ENCODE measurements around the gene PIGC.
"Not testable (repeated sequence)": the region's sequence is repeated elsewhere in the genome, so short reads cannot be mapped to it uniquely, and the experiment has no call there.

Gene PIGC

DNA sequence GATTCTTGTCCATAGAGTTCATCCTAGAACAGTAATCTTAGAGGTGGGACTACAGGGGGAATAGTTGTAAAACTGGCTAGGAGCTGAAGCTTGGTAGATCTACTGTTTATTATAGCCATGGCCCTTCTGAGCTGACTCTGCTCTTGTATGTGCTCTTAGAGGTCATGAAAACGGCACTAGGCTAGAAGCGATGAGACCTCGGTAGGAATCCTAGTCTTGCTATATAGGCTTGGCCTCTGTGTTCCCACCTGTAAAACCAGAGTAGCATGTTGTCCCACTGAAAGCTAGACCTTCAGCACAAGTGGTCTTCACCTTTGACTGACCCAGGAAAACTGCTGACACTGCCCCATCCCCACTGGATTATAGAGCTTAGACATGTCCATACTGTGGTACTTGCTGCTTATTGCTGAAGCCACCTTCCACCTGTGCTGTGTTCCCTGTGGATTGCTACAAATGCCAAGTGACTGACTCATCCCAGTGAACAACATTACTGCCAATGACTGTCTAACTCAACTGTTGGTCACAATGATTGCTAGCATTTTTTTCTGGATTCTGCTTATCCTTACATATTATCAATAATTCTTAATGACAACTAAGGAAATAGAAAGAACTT, 23.0 kb upstream of the PIGC start:
- DNase-seq (ENCODE audit: low spot score), result peak; percentile 63
- FAIRE-seq, result peak; percentile 53

DNA sequence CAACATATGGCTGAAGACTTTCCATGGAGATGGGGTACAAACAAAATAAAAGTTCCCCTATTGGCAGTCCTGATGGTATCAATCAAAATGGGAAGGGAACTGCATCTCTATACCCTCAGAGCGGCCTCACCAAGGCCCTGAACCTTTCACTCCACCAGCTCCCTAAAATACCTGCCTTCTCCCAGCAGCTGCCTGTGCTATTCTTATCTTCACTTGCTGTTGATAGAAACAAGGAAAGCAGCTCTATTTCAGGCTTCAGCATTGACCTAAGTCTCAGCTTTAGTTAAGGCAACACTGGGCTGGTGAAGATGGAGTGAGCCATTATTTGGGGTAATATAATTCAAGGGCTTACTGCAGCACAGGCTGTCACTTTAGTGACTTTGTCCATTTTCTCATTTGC, 21.7 kb upstream of the PIGC start:
- no peak for DNase-seq (ENCODE audit: low spot score)
- no peak for FAIRE-seq

DNA sequence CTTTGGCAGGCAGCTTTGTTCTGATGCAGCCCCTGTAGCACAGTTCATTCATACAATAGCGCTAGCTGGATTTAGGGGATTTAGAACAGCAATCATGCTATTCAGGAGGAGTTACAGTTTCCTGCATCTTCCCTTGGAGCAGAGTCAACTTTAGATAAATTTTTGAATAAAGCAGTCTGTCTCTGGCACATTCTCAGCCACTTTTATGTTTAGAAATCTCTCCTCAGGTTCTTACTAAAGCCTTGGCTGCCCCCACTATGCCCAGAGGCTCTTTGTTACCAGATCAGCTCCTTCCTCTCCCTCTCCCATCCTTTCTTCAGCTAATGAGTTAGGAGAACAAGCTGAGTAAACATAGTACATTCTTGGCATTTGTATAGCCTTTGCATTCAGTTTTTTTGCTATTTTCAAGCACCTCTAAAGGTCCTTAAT, 17.0 kb upstream of the PIGC start:
- FAIRE-seq, result no peak
- DNase-seq (ENCODE audit: low spot score), result no peak

DNA sequence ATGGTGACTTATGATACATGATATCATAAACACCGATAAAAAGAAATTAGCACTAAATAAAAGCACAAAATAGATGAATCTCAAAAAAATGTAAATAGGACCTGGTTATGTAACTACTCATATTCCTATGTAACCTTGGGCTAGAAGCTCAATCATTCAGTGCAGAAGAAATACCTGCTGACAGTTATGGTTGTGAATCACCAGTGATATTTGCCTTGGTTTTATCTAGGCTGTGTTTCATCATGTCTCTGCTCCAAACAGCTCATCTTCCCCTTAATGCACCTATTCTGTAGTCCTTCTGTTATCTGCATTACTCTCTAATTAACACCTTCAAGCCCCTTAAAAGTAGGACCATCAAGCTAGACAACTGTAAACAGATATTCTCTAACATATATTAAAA, 16.3 kb upstream of the PIGC start:
- no peak for FAIRE-seq
- no peak for DNase-seq (ENCODE audit: low spot score)

DNA sequence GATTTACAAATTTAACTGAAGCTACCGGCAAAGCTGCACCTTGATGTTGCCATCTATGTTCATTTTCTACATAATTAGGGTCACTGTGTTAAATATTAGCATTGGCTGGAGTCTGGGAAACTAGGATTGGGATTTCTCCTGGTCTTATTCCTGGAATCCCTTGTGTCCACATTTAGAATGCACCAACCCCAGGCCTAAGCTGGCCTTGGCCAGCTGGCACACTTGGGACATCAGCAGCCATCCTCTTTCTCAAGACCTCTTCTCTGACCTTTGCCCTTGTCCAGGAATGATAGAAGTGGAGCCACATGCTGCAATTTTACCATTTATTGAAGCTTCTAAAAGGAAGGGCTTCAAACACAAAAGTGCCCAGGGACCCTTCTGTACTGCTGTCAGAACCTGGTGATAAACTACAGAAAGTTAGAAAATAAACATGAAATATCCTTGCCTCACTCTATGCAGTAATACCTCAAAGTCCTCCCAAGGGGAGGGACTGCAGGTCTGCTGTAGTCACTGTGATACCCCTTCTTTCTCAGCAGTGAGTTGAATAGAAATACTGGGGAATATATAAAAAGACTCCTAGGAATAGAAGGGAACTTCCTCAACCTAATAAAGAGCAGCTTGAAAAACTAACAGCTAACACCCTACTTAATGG, 13.7 kb upstream of the PIGC start:
- DNase-seq (ENCODE audit: low spot score), result no peak

DNA sequence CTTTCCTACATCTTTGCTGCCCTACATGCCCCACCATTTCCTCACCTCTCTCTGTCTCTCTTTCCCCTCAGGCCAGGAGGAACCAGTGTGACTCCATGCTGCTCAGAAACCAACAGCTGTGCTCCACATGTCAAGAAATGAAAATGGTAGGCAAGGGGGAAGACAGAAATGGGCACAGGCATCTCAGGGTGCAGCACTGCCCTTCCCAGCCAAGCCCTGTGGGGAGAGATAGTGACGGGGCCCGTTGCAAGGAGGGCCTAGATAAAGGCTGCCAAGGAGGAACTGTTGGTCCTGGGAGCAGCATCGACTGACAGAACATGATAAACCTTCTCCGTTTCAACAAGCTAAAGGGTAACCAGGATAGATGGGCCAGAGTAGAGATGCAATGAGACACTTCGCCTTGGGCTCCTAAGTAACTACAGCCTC, 12.5 kb upstream of the PIGC start:
- DNase-seq (ENCODE audit: low spot score) (no peak), FAIRE-seq (no peak)

More for the DNA sequence above, 13.7 kb upstream of the PIGC start:
- no peak for FAIRE-seq

DNA sequence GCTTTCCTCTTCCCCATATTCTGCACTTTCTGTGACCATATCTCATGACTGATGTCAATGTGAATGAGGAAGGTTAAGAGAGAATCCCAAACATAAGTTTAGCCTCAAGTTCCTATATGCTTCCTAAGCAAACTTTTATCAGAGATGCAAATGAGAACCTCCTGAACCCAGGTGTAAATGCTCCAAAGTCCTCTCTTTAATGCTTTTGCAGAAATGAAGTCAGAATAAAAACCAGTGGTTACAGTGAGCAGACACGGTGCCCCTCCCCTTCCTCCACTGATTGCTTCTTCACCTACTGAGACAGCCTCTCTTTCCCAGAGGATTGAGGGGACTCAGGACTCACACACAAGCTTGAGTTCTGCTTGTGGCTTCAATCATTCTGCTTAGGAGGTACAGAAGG, 11.6 kb upstream of the PIGC start:
- DNase-seq (ENCODE audit: low spot score) (no peak), FAIRE-seq (no peak)

DNA sequence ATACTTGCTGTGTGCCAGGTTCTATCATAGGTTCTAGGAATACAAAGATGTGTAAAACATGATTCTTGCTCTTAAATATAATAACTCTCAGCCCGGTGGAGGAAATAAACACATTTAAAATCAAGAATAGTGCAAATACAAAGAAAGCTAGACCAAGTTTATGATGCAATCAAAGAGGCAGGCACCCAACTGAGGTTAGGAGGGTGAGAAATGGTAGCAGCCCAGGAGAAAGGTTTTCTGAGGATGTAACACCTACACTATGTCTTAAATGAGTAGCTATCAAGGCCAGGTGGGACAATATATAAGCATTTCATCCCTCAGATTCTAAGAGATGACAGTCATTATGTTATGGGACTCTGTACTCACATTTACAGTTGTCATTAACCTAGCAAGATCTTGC, 9.7 kb upstream of the PIGC start:
- FAIRE-seq, result no peak

DNA sequence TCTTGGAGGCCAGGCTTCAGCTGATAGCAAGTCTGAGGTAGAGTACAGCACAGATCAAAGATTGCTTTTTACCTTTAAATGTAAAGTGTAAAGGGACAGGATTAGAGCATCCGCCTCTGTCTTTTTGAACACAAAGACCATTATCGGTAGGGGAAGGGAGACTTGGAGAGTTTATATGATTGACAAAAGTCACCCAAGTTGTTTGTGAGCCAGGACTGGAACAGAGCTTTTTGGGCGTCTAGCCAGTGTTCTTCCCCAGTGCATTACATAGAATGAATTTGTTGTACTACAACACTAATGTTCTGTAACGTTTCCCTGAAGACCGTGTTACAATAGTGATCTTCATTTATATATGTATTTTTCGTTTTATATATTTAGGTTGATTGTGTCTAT, 9.3 kb upstream of the PIGC start:
- DNase-seq (ENCODE audit: low spot score) (no peak), FAIRE-seq (no peak)

More for the DNA sequence above, 9.7 kb upstream of the PIGC start:
- DNase-seq (ENCODE audit: low spot score), result no peak

DNA sequence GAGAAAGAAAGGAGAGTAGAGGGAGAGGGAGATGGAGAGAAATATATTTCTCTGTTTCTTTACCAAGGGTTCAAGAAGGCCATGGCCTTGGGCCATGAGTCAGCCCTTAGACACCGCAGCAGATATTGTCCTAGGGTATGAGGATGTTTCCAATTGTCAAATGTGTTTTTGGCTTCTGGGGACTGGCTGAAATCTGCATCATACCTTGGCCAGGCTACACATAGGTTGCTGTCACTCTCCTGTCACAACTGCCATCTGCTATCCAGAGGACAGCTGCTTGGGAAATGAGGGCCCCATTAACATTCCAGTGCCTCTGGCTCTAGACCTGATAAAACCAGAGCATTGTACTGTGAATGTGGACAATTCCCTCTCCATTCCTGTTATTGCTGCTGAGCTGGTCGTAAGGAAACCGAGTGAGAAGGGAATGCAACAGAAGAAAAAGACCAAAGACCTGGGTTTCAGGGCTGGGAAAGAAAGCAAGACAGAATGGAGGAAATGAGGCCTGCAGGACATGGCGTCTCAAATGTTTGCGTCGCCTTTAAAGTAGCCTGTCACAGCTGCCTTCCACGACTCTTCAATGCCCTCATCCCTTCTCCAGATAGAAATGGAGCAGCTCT, 8.8 kb upstream of the PIGC start:
- DNase-seq (ENCODE audit: low spot score) (no peak), FAIRE-seq (no peak)

DNA sequence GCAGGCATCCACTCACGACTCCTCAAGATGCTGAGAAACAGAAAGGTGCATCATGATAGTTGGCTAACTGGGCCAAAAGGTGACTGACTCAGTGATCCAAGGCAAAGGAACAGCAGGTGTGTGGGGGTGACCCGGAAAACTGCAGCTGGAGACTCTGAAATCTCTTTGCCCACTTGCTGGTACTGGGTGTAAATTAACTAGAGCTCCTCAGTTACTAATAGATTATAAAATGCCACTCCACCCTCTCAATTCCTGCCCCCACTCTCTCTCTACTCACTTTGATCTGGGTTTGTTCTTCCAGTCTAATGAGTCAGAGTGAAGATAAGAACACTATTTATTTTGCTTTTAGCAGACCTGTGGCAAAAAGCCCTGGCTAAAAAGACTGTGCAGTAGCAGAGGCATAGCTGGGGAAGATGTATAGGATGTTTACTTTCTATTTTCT, 7.2 kb upstream of the PIGC start:
- no peak for DNase-seq (ENCODE audit: low spot score)
- no peak for FAIRE-seq

DNA sequence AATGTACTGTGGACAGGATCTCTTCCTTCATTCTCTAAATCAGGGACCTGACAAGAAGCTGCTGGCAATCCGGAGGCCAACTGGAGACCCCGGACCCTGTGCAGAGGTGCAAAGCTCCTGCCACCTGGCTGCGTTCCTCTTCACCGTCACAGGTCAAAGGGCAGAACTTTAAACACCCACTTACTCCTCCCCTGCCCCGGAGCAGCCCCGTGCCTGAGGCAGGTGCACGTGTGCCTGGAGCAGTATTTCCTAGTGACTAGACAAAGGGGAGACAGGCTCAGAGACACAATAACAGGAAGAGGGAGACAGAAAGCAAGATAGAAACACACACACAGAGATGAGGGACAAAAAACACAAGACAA, 6.6 kb upstream of the PIGC start:
- DNase-seq (ENCODE audit: low spot score) (no peak), FAIRE-seq (no peak)

DNA sequence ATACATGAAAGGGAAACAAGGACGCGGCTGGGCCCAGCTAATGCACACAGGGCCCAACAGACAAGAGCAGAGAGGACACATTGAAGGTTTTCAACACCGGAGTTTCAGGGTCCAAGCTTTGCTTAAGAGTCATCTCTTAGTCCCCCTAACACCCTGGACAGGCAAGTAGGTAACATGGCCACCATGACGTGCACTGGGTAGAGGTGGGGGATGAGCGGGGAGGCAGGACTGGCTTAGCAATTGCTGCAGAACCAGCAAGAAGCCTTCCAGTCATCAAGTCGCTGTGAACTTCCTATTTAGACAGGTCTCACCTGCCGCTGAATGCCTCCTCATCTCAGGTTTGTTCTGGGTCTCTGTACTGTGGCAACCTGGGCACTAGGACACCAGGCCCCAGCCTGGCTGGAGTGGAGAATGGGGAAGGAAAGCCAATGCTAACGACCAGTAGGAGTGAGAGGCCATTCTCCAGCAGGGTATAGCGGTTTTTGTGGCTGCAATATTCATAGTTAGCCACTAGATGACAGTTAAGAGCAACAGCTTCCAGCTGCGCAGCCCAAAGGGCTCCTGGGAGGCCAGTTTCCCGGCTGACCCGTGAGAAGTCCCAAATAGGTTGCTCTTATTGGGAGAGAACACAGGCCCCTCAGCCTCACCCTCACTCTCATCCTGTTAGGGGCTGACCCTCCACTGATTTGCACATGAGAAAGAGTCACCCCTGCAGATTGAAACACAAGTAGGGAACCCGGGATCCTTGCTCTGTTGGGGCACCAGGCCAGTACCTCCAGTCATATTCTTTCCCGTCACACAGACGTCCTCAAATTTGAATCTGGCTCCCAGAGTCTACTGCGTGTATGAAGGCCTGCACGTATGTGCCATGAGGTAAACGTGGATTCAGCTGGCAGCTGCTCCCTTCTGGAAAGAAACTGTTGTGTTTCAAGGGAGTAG, 6.0 kb upstream of the PIGC start:
- FAIRE-seq (no peak), DNase-seq (ENCODE audit: low spot score) (peak; percentile 80)

DNA sequence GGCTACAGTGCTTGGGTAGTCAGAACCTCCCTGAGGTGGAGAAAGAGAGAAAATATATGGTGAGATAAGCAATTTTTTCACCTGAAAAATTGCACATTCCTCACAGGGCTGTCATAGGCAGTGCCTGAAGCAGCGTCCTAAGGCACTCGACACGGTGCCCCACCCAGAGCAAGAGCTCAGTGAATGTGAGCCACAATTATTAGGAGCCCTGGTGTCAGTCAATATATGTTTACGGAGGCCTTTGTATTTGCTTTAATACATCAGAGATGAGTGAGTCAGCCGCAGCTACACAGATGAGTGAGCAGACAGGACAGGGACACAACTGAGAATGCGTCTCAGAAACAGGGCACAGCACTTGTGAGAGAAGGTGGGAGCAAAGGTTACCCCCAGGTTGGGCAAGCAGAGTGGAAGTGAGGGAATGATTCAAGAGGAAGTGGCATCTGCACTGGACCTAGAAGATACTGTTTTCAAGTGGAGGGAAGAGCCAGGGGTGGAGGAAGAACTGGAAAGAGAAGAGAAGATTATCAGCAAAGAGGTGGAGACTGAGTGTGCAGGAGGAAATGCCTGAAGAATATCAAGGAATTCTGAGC, 5.2 kb upstream of the PIGC start:
- DNase-seq (ENCODE audit: low spot score), result no peak
- FAIRE-seq, result no peak

DNA sequence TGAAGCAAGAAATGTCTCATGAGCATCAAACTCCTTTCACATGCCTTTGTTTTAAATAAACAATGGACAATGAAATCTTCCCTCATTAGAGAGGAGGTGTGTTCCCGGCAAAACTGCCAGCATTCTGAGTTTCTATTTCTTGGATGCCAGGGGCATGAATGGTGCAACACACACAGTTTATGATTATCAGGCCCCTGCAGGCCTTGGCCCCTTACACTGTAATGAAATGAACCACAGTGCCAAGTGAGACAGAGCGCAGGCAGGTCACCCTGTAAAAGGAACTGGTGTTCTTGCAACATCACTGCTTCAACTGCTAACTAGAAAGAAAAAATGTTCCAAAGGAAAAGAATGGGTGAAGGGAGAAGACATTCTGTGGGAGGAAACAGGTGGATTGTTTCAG, 3.8 kb upstream of the PIGC start:
- FAIRE-seq (no peak), DNase-seq (ENCODE audit: low spot score) (no peak)

DNA sequence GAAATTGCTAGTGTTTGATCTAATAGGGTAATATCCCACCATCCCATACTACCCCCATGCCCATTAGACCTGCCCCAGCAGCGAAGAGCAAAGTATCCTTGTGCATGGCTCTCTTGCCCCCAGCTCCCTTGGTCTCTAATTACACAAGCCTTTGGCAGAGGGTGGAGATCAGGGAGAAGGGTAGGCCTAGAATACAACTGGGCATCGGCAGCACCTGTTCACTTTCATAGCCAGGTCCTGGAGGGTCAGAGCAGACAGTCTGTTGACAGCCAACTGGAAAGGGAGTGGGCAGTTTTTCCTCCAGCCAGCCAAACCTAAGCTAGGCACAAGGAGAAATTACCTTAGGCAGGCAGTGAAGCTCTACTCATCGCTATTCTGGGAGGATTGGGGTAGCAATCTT, 2.7 kb upstream of the PIGC start:
- no peak for FAIRE-seq

DNA sequence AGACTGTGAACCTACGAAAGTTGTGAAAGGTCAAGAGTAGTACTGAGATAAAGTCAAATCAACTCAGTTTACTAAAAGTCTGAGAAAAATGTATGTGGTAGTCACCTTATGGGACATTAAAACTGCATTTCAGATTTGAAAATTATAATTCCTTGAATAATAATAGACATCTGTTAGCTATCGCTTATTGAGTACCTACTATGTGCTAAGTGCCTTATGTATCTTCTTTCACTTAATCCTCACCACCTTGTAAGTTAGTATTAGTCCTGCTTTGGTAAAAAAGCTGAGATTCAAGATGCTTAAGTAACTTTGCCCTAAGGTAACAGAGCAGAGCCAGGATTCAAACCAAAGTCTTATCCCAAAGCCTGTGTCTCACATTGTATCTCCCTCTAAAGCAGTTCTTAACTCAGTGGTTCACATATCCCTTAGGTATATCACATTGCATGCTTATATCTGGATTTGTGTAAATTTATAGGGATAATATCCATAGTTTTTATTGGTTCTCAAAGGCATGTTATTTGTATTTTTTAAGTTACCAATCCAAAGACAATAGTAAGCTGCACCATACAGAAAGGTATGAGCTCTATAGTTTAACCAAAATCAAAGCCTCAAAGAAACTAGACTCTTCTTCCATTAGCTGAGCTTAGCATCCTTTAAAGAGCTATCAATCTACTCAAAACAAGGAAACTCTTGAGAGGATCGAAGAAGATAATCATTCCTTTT, 865 bp downstream of the PIGC start:
- DNase-seq (ENCODE audit: low spot score) (no peak), FAIRE-seq (no peak)

More for the DNA sequence above, 2.7 kb upstream of the PIGC start:
- DNase-seq (ENCODE audit: low spot score), result no peak

DNA sequence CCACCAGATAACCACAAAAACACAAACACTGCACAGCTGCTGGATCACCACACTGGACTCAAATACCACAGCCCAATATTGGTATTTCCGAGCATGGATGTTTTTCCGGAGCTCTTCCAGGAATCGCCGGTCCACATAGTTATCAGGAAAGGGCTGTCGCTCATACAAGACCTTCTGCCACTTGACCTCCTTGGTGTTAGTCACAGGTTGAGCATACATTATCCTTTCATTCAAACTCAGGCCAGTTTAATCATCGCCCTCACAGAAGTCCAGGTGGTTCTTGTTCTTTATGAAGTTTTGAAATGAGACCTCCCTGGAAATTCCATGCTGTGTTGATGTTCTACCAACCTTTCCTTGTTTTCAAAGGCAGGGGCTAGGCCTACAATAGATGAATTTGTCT, 1.5 kb downstream of the PIGC start:
- DNase-seq (ENCODE audit: low spot score) (no peak), FAIRE-seq (no peak)

DNA sequence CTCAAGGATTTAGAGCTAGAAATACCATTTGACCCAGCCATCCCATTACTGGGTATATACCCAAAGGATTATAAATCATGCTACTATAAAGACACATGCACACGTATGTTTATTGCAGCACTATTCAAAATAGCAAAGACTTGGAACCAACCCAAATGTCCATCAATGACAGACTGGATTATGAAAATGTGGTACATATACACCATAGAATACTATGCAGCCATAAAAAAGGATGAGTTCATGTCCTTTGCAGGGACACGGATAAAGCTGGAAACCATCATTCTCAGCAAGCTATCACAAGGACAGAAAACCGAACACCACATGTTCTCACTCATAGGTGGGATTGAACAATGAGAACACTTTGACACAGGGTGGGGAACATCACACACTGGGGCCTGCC, 6.7 kb downstream of the PIGC start:
- not testable (repeated sequence) for FAIRE-seq; DNase-seq (ENCODE audit: low spot score)

DNA sequence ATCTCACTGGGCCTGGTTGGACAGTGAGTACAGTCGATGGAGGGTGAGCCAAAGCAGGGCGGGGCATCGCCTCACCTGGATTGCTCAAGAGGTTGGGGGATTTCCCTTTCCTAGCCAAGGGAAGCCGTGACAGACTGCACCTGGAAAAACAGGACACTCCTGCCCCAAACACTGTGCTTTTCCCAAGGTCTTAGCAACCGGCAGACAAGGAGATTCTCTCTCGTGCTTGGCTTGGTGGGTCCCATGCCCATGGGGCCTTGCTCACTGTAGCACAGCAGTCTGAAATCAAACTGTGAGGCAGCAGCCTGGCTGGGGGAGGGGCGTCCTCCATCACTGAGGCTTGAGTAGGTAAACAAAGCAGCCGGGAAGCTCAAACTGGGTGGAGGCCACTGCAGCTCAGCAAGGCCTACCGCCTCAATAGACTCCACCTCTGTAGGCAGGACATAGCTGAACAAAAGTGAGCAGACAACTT, 12.1 kb downstream of the PIGC start:
- no peak for DNase-seq (ENCODE audit: low spot score)
- FAIRE-seq, result no peak

DNA sequence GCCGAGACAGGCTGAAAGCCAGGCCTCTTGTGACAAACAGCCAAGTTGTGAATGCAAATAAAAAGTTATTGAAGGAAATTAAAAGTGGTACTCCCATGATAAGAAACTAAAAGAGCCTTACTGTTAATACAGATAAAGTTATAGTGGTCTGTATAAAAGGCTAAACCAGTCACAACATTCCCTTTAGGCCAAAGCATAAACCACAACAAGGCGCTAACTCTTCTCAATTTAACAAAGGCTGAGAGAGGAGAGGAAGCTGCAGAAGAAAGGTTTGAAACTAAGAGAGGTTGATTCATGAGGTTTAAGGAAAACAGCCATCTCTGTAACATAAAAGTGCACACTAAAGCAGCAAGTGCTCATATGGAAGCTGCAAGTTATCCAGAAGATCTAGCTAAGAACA, 12.7 kb downstream of the PIGC start:
- no peak for FAIRE-seq

More for the DNA sequence above, 12.7 kb downstream of the PIGC start:
- no peak for DNase-seq (ENCODE audit: low spot score)

Measured in urothelium cell line (cell line).